Measurements from ENCODE around the gene DPP9. TPM values are rescaled to one million over a fixed set of nuclear protein-coding genes. Genes with fewer than 3 reads are reported as not detected.
"Not testable (repeated sequence)": the region's sequence is repeated elsewhere in the genome, so short reads cannot be mapped to it uniquely, and the experiment has no call there.

DPP9 gene
- polyA plus RNA-seq, 10 donors: 18.3 to 26.8 (median 21.5) TPM

GRCh38 chr19:4742723-4743646 is 19.3 kb upstream of the DPP9 start:
- DNase-seq: peak in 1 of 3 donors; percentile 45

GRCh38 chr19:4740092-4740491 is 16.4 kb upstream of the DPP9 start:
- DNase-seq: no peak

GRCh38 chr19:4738734-4739133 is 15.1 kb upstream of the DPP9 start:
- DNase-seq: no peak

- DNase-seq: no peak
These were observed 14.4 kb upstream of the DPP9 start for GRCh38 chr19:4737955-4738600.

GRCh38 chr19:4733755-4734345 is 10.2 kb upstream of the DPP9 start:
- DNase-seq: no peak

- peak; percentile 53 to 73 (median 54) for DNase-seq
These were observed 9.1 kb upstream of the DPP9 start for GRCh38 chr19:4732680-4733114.

GRCh38 chr19:4730740-4731171 is 7.1 kb upstream of the DPP9 start:
- DNase-seq: no peak

GRCh38 chr19:4728871-4729270 is 5.2 kb upstream of the DPP9 start:
- DNase-seq: no peak

GRCh38 chr19:4722671-4723594 is 709 bp downstream of the DPP9 start:
- peak in 1 of 3 donors; percentile 34 for DNase-seq

GRCh38 chr19:4721196-4721595 is 2.4 kb downstream of the DPP9 start:
- no peak for DNase-seq

- no peak for DNase-seq
These were observed 3.5 kb downstream of the DPP9 start for GRCh38 chr19:4720037-4720700.

- DNase-seq: no peak
These were observed 4.2 kb downstream of the DPP9 start for GRCh38 chr19:4719499-4719866.

- DNase-seq: no peak
These were observed 5.5 kb downstream of the DPP9 start for GRCh38 chr19:4717966-4718701.

GRCh38 chr19:4717191-4717965 is 6.3 kb downstream of the DPP9 start:
- no peak for DNase-seq

GRCh38 chr19:4715529-4716221 is 8.0 kb downstream of the DPP9 start:
- DNase-seq: no peak

GRCh38 chr19:4715178-4715528 is 8.5 kb downstream of the DPP9 start:
- not testable (repeated sequence) for DNase-seq

GRCh38 chr19:4714016-4714415 is 9.6 kb downstream of the DPP9 start:
- DNase-seq: no peak

- DNase-seq: peak in 1 of 3 donors; percentile 42
These were observed 10.2 kb downstream of the DPP9 start for GRCh38 chr19:4713384-4713951.
